HCT116 (cell line): ENCODE measurements around the gene ITPK1.

Experiments used
- CTCF ChIP-seq, 3 experiments: fragments of 200-600 bp in 1 of 3; sonication (generic) in 1 of 3; IDR thresholded peaks in 2 of 3; conservative IDR thresholded peaks in 1 of 3; 2 replicates each; pipeline ENCODE4 v1.5.1; 2012 to 2017; ENCODE audit warnings: low read depth in 2 of 3, low read length in 2 of 3, antibody characterized with exemption in 1 of 3, borderline replicate concordance in 1 of 3, control low read depth in 1 of 3, mild to moderate bottlenecking in 1 of 3, mixed read lengths in 1 of 3, mixed run types in 1 of 3, moderate library complexity in 1 of 3; ENCODE audit not compliant: insufficient read depth in 1 of 3
- POLR2A ChIP-seq: IDR thresholded peaks from 2 replicates; pipeline ENCODE4 v1.7.0; 2011; ENCODE audit warnings: borderline replicate concordance; ENCODE audit not compliant: insufficient read depth, insufficient read length; ENCODE audit errors: extremely low read depth
- POLR2AphosphoS5 ChIP-seq: IDR thresholded peaks from 2 replicates; pipeline ENCODE4 v1.6.1; 2011; ENCODE audit warnings: mild to moderate bottlenecking, low read depth, low read length, moderate library complexity
- SIN3A ChIP-seq: IDR thresholded peaks from 2 replicates; pipeline ENCODE4 v1.6.1; 2012; ENCODE audit warnings: low read depth
- SP1 ChIP-seq: IDR thresholded peaks from 2 replicates; pipeline ENCODE4 v1.6.1; 2012; ENCODE audit warnings: low read depth
- ZBTB33 ChIP-seq: IDR thresholded peaks from 2 replicates; pipeline ENCODE4 v1.6.1; 2011; ENCODE audit warnings: mild to moderate bottlenecking, low read length, moderate library complexity; ENCODE audit not compliant: insufficient replicate concordance; ENCODE audit errors: extremely low read depth
- ZNF274 ChIP-seq: fragments of 200-500 bp; sonication (Bioruptor generic); IDR thresholded peaks from 2 replicates; pipeline ENCODE4 v1.6.1; 2014; ENCODE audit warnings: mild to moderate bottlenecking, low read depth, low read length, inconsistent platforms

GRCh38 chr14:93056166-93056839, 59.4 kb downstream of the ITPK1 start:
- TF ChIP-seq POLR2A (no peak), SP1 (no peak), CTCF (IDR thresholded peaks at IDR 0.05 in 2 of 3, conservative IDR thresholded peaks at IDR 0.05 in 1 of 3; ENCODE audit: borderline replicate concordance in 1 of 3, insufficient read depth in 1 of 3, low read depth in 2 of 3, low read length in 2 of 3) (no peak), ZNF274 (no peak), POLR2AphosphoS5 (no peak), ZBTB33 (no peak), SIN3A (no peak)
